Measurements from ENCODE around the gene C22orf23. TPM values are rescaled to one million over a fixed set of nuclear protein-coding genes. Genes with fewer than 3 reads are reported as not detected.

Gene C22orf23
- polyA plus RNA-seq, 1 of the 3 experiments (the other 2 are of a cell fraction): 0.33 TPM

- Histone ChIP-seq H3K4me3 (ENCODE audit: low read depth in 2 of 2, low read length in 1 of 2) (no peak overlapping the region), H3K4me1 (ENCODE audit: control insufficient read depth in 1 of 2, insufficient read depth in 2 of 2, low read depth in 1 of 2, low read length in 1 of 2) (no peaks in the 10 kb centered on the region), H3F3A (replicated peaks; ENCODE audit: insufficient read depth) (no peaks in the 10 kb centered on the region), H3K9me2 (no peaks in the 10 kb centered on the region), H3K27ac (ENCODE audit: low read depth in 2 of 2, low read length in 1 of 2) (no peak overlapping the region), H2AFZ (ENCODE audit: low read depth) (no peak overlapping the region), H3K9me3 (no peaks in the 10 kb centered on the region), H3K27me3 (ENCODE audit: insufficient read depth) (no peaks in the 10 kb centered on the region), H3K36me3 (replicated peaks in 1 of 2; ENCODE audit: control insufficient read depth in 1 of 2, insufficient read depth in 2 of 2, low read length in 1 of 2) (peaks cover 0 to 10% of the 10 kb centered on the region in 2 experiments), H3K9ac (no peak overlapping the region), H4K20me1 (ENCODE audit: insufficient read depth) (no peaks in the 10 kb centered on the region), H3K4me2 (no peak overlapping the region), H3K79me2 (ENCODE audit: insufficient read depth) (no peaks in the 10 kb centered on the region)
- 95% methylated on average over 6 of the region's 7 CpGs for WGBS (ENCODE audit: low lambda C conversion rate)
- CTCF ChIA-PET: no interaction called here
- DNase-seq: no peak
- TF ChIP-seq TAF1 (IDR thresholded peaks at IDR 0.05; ENCODE audit: borderline replicate concordance, low read depth, low read length) (no peak), USF2 (IDR thresholded peaks at IDR 0.05; ENCODE audit: borderline replicate concordance, low read depth, low read length) (no peak), MEF2A (IDR thresholded peaks at IDR 0.05; ENCODE audit: borderline replicate concordance, low read depth) (no peak), PBX3 (IDR thresholded peaks at IDR 0.05) (no peak), TEAD4 (IDR thresholded peaks at IDR 0.05; ENCODE audit: borderline replicate concordance, insufficient read depth) (no peak), FOXJ3 (CRISPR knock-in tag; IDR thresholded peaks at IDR 0.05) (no peak), ZBTB33 (IDR thresholded peaks at IDR 0.05; ENCODE audit: borderline replicate concordance, low read depth) (no peak), RAD21 (IDR thresholded peaks at IDR 0.05; ENCODE audit: low read length) (no peak), RCOR1 (IDR thresholded peaks at IDR 0.05; ENCODE audit: low read length) (no peak), EP300 (IDR thresholded peaks at IDR 0.05; ENCODE audit: borderline replicate concordance in 1 of 2, low read depth in 1 of 2, low read length in 1 of 2) (no peak), MAX (IDR thresholded peaks at IDR 0.05; ENCODE audit: low read depth) (no peak), REST (IDR thresholded peaks at IDR 0.05; ENCODE audit: low read depth, low read length) (no peak), FOXM1 (IDR thresholded peaks at IDR 0.05; ENCODE audit: low read depth) (no peak), IRF3 (IDR thresholded peaks at IDR 0.05; ENCODE audit: low read depth, low read length) (no peak), JUND (IDR thresholded peaks at IDR 0.05) (no peak), ELF1 (IDR thresholded peaks at IDR 0.05) (no peak)
- POLR2A ChIA-PET: interaction anchor here (0.7 kb wide), 1 partner anchor 12 kb away, joined by 3 read pairs; no protein-coding TSS in a partner anchor
Measured at GRCh38 chr22:37971475-37972434, 18.4 kb upstream of the C22orf23 start.
